Measurements from ENCODE around the gene LYRM2.

Gene LYRM2

DNA sequence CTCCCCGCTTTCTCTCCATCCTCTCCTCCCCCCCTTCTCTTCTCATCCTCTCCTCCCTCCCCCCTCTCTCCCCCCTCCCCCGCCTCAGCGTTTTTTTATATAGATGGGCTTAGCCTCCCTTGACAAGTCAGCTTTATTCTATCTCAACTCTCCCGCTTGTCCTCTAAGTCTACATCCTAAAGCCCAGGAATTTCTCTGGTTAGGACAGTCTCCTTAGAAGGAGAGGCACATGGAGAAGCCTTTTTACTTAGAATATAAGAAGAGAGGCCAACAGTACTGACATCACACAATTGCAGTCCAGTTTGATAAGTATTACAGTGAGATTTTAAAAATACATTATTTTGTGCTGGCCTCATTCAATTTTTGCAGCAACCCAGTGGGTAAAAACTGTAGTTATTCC lies 83.5 kb downstream of the LYRM2 start:
- no peak for DNase-seq (ENCODE audit: low spot score)

DNA sequence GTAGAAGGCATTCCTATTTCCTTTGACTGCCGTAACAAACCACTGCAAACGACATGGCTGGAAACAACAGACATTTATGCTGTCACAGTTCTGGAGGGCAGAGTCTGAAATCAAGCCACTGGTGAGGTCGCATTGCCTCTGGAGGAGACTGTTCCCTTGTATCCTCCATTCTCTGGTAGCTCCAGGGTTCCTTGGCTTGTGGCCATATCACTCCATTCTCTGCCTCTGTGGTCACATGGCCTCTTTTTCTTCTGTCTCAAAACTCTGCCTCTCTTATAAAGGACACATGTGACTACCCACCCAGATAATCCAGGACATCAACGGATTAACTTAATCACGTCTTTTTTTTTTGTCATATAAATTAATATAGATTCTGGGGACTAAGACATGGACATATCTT lies 84.4 kb downstream of the LYRM2 start:
- no peak for DNase-seq (ENCODE audit: low spot score)

DNA sequence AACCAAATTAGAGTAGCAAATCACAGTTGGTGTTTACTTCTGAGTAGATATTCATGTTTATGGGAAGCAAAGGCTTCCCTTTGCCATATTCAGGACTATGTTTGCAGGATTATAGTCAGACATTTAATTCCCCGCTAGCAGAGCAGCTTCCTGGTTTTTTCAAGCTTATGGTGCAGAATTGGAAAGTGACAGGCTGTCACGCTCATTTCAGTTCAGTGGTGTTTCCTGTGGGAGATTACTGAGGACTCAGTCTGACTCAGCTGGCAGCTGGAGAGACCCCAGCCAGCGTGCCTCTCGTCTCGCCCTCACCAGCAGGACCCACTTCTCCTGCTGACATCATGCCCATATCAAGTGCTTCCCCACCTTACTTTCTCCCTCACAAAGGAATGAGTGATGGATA lies 85.1 kb downstream of the LYRM2 start:
- DNase-seq (ENCODE audit: low spot score) = no peak

DNA sequence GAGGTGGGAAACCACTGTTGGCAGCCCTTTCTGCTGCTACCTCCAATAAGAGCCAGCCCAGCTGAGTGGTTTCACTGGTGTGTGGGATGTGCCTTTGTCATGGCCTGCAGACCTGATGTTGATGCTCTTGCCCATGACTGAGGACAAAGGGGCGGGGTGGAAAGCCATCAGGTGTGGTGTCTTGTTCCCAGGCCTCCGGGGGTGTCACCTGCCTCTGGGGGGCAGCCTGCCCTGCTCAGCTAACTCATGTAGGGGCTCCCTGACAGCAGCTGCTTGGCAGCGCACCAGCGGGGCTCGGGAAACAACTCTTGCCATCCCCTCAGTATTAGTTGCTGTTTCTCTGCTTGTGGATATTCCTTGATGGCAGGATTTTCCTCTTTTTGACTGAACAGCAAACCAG lies 91.3 kb downstream of the LYRM2 start:
- DNase-seq (ENCODE audit: low spot score) = no peak

DNA sequence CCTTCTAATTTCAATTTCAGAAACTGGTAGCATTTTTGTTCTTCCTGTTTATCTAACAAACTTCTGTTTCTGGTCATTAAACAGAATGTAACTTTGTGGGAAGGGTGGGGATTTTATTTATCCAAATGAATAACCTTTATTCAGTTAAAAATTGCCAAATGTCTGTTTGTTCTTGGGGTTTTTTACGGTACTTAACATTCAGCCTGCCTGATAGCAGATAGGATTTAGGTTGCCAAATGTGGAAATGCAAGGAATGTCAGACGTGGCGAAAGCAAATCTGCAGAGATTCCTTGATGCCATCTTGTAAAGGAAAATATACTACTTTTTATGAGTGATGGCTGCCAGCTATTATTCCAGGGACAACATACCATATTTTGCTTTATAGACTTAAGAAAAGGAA lies 95.7 kb downstream of the LYRM2 start:
- no peak for DNase-seq (ENCODE audit: low spot score)

DNA sequence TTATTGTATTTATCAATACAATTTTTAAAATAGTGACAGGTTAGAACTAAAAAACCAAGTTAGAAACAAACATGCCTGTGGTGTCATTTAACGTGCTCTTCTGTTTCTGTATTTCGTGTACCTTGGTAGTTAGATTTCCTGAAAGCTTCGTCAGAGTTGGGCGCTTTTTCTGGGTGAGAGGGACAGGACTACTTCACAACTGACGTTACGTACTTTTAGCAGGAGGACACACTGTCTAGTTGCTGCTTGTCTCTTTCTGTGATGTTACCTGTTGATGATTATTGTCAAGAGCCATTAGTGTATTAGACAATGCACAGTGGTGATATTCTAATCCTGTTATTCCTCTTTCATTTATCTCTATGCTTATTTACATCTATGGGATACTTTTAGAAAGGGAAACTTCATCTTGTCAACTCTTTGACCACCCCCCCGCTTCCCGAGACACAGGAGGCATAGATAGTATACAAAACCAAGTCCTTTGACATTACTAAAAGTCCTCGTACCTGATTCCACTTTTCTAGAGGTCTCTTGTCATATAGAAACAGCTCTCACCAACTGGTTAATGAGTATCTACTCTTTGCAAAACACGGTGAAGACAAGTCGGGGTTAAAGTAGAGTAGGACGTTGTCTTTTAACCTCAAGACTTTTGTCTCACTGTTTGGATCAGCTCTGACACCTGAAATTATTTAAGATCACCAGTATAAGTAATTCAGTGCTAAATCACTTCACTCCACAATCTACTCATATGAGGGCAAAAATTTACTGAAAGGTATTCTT lies 96.3 kb downstream of the LYRM2 start:
- DNase-seq (ENCODE audit: low spot score) = no peak

DNA sequence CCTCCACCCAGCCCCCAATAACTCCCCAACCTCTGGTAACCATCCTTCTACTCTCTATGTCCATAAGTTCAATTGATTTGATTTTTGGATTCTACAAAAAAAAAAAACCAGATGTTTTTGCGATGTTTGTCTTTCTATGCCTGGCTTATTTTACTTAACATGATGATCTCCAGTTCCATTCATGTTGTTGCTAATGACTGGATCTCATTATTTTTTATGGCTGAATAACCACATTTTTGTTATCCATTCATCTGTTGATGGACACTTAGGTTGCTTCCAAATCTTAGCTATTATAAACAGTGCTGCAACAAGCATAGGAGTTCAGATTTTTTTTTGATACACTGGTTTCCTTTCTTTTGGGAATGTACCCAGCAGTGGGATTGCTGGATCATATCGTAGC lies 98.8 kb downstream of the LYRM2 start:
- DNase-seq (ENCODE audit: low spot score) = no peak

DNA sequence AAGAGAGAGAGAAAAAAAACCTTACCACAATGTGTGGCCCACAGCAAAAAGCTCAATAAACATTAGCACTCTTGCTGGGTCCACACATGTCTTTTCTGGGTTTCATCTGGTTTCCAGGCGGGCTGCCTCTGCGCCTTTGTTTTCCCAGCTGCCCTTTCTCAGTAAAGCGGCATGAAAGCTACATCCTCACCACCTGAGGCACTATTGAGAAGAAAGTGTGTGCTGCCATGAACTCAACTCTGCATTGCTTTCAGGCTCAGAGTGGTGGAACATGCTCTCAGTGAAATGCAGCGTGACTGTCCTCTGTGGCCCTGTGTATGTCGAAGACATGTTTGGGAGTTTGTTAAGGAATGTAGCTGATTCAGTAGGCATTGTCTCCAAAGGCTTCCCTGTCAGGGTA lies 102.3 kb downstream of the LYRM2 start:
- DNase-seq (ENCODE audit: low spot score) = no peak

DNA sequence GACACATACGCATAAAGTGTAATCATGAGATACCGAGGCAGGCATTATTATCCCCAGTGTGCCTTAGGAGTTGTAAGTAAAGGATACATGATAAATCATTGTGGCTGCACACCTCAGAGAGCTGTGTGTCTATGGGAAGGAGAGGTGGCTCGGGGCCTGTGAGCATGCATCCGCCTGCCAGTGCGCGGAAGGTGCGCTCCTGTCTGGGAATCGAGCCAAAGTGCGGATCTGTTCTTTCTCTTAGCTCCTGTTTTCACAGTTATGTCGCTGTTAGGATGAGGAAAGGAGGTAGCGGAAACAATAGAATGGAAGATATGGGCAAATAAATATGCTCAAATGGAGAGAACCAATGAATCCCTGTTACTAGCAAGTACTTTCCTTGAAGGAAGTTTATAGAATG lies 107.6 kb downstream of the LYRM2 start:
- DNase-seq (ENCODE audit: low spot score) = no peak

DNA sequence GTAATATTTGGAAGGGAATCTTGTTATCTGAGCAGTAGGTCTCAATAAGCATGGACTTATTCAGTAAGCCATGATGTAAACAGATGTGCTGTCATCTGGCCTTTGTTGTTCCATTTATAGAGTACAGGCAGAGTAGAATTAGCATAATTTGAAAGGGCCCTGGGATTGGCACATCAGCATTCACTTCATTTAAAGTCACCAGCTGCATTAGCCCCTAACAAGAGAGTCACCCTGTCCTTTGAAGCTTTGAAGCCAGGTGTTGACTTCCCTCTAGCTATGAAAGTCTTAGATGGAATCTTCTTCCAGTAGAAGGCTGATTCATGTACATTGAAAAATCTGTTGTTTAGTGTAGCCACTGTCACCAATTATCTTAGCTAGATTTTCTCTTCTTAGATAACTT lies 109.7 kb downstream of the LYRM2 start:
- no peak for DNase-seq (ENCODE audit: low spot score)

DNA sequence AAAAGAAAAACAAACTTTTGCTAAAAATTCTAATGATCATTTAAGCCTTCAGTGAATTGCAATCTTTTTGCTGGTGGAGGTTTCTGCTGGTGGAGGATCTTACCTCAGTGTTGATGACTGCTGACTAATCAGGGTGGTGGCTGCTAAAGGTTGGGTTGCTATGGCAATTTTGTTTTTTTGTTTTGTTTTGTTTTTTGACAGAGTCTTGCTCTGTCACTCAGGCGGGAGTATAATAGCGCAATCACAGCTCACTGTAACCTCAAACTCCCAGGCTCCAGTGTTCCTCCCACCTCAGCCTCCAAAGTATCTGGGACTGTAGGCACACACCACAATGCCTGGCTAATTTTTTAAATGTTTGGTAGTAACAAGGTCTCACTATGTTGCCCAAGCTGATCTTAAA lies 110.9 kb downstream of the LYRM2 start:
- no peak for DNase-seq (ENCODE audit: low spot score)

DNA sequence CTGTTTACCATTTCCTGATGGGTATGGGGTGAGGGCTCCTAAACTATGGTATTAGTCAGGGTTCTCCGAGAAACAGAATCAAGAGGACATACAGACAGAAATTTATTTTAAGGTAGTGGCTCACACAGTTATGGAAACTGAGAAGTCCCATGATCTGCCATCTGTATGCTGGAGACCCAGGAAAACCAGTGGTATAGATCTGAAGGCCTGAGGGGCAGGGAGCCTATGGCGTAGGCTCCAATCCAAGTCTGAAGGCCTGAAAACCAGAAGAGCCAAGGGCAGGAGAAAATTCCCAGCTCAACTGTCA lies 112.0 kb downstream of the LYRM2 start:
- no peak for DNase-seq (ENCODE audit: low spot score)

DNA sequence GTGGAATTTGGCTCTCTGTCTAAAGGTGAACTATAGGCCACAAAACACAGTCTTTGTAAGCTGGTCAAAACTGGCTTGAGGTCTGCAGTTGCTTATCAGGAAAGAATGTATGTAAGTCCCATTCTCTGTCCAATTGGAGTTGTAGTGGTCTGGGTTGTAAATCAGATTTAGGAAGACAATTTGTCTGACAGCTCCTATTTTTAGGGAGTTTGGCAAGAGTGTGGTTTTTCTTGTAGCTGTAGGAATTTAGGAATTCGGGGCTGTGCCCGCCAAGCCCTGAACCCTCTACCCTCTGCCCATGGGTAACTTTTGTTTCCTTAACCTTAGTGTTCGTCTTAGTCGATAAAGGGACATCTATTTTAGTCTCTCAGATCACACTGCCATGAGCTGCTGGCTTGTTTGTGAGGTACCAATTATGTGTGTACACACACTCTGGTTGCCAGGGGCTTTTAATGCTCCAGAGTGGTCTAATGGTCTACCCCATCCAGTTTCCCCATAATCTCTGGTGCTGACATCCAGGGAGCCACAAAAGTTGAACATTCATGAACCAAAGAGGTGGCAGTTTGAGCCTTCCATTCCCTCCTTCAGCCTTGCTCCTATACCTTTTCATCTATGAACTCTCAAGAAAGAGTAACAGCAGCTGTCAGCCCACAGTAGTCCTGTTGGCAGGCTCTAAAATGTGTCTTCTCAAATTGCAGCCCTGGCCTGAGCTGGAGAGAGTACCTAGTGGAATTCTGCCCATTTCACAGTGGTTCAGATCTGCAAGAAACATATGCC lies 112.6 kb downstream of the LYRM2 start:
- DNase-seq (ENCODE audit: low spot score) = no peak

DNA sequence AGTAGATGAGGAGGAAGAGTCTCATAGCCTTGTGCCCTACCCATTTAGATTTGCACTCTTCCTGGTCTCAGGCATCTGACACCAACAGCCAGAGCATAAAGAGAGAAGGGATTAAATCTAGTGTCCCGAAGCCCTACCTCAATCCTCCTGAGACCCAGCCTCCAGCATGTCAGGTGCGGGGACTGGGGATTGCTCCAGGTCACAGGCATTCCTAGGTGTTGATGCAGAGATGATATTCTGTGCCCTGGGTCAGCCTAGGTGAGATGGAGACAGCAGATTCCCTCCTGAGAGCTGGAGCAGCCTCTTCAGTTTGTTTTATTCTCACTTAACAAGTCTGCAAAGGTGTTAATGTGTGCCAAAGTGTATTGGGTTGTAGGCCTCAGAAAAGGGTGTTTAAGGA lies 115.8 kb downstream of the LYRM2 start:
- DNase-seq (ENCODE audit: low spot score) = no peak

DNA sequence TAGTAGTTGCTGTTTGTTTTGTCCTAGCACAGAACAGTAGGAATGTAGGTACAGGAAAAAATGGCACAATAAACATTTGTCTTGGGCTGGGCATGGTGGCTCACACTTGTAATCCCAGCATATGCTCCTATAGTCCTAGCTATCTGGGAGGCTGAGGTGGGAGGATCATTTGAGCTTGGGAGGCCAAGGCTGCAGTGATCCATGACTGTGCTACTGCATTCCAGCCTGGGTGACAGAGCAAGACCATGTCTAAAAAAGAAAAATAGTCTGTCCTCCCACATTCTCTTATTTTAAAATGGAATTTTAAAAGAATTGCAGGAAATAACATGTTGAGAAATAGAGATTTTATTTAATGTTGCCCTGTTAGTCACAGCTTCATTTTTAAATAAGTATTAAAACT lies 117.8 kb downstream of the LYRM2 start:
- DNase-seq (ENCODE audit: low spot score) = no peak

DNA sequence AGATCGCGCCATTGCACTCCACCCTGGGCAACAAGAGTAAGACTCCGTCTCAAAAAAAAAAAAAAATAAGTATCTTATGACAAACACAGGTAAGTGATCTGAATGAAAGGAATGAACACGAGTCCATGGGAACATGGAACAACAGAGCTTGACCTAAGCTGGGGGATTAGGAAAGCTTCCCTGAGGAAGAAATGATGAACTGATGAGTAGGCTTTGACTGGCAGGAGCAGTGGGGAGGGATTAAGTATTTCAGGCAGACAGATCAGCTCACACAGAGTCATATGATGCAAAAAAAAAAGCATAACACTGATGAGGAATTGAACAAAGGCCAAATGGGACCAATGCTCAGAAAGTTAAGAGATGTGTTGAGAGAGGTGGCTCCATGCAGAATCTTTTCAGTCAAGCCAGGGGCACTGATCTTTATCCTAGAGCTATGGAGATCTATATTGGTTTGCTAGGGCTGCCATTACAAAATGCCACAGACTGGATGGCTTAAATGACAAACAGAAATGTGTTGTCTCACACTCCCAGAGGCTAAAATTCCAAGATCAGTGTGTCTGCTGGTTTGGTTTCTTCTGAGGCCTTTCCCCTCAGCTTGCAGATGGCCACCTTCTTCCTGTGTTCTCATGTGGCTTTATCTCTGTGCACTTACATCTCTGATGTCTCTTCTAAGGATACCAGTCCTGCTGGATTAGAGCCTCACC lies 120.0 kb downstream of the LYRM2 start:
- no peak for DNase-seq (ENCODE audit: low spot score)

All from putamen (tissue), 1 donor.